Effector memory CD8-positive, alpha-beta T cell (primary cell): ENCODE data around the gene MYL10.
"Not testable (repeated sequence)": the region's sequence is repeated elsewhere in the genome, so short reads cannot be mapped to it uniquely, and the experiment has no call there.

Experiments used
- ATAC-seq: fragments of 150-1000 bp; cut with Tn5 transposase; replicated peaks from 2 replicates; pipeline ENCODE4 v1.10.0; 2021; ENCODE audit warnings: mild to moderate bottlenecking, moderate library complexity
- DNase-seq, 3 experiments: peaks; one replicate each; pipeline ENCODE4 v3.0.0; 2021
- H3K27ac Mint-ChIP-seq, 2 donors: one replicate each; pipeline ENCODE4 v1.8.0; 2022; ENCODE audit warnings: mild to moderate bottlenecking in 2 of 2, mixed read lengths in 2 of 2, moderate library complexity in 2 of 2
- H3K27me3 Mint-ChIP-seq, 2 donors: one replicate each; pipeline ENCODE4 v1.8.0; 2022; ENCODE audit warnings: mixed read lengths in 2 of 2
- H3K36me3 Mint-ChIP-seq: one replicate; pipeline ENCODE4 v1.8.0; 2022; ENCODE audit warnings: mild to moderate bottlenecking, moderate library complexity, mixed read lengths; ENCODE audit not compliant: insufficient read depth
- H3K4me1 Mint-ChIP-seq, 2 donors: one replicate each; pipeline ENCODE4 v1.8.0; 2022; ENCODE audit warnings: low read depth in 2 of 2, mixed read lengths in 2 of 2
- H3K4me3 Mint-ChIP-seq, 2 donors: one replicate each; pipeline ENCODE4 v1.8.0; 2022; ENCODE audit warnings: mild to moderate bottlenecking in 2 of 2, mixed read lengths in 2 of 2, moderate library complexity in 2 of 2
- H3K9me3 Mint-ChIP-seq, 2 donors: one replicate each; pipeline ENCODE4 v1.8.0; 2022; ENCODE audit warnings: mixed read lengths in 2 of 2

The MYL10 gene

GRCh38 chr7:101639127-101639526 is 10.0 kb upstream of the MYL10 start:
- not testable (repeated sequence) for ATAC-seq, H3K4me3 Mint-ChIP-seq, H3K9me3 Mint-ChIP-seq, H3K4me1 Mint-ChIP-seq, H3K27ac Mint-ChIP-seq, H3K36me3 Mint-ChIP-seq, DNase-seq
- H3K27me3 Mint-ChIP-seq = peaks cover 7 to 27% of the 10 kb centered on the region in 2 donors

GRCh38 chr7:101636822-101637623 is 7.9 kb upstream of the MYL10 start:
- H3K4me1 Mint-ChIP-seq = no peaks in the 10 kb centered on the region
- no peak for ATAC-seq
- peaks cover 14 to 30% of the 10 kb centered on the region in 2 donors for H3K27me3 Mint-ChIP-seq
- H3K27ac Mint-ChIP-seq = no peak overlapping the region
- no peaks in the 10 kb centered on the region for H3K9me3 Mint-ChIP-seq
- H3K4me3 Mint-ChIP-seq = no peak overlapping the region
- no peak for DNase-seq
- no peaks in the 10 kb centered on the region for H3K36me3 Mint-ChIP-seq

DNA sequence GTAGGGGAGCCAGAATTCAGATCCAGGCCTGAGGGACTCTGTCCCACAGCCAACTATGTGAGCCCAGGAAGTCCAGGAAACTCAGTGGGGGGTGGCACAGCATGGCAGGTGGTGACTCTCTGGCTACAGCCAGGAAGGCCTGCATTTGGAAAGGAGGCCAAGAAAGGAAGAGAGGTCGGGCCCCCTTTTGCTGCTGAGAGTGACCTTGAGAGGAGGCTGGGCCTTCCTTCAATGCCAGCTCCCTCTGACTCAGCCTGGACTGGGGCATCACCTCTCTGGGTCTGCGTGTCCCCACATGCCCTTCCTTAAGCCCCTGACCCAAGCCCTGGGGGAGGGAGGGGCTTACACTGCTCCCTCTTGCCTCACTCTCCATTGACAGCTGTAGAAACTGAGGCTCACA is 6.4 kb upstream of the MYL10 start:
- H3K27me3 Mint-ChIP-seq = peaks cover 24 to 45% of the 10 kb centered on the region in 2 donors
- ATAC-seq = no peak
- H3K4me1 Mint-ChIP-seq = no peaks in the 10 kb centered on the region
- no peak overlapping the region for H3K27ac Mint-ChIP-seq
- H3K36me3 Mint-ChIP-seq = no peaks in the 10 kb centered on the region
- no peak overlapping the region for H3K4me3 Mint-ChIP-seq
- DNase-seq = no peak
- no peaks in the 10 kb centered on the region for H3K9me3 Mint-ChIP-seq

GRCh38 chr7:101634196-101634717 is 5.2 kb upstream of the MYL10 start:
- no peak for DNase-seq
- no peak for ATAC-seq
- Mint-ChIP-seq H3K4me3 (no peak overlapping the region), H3K4me1 (no peaks in the 10 kb centered on the region), H3K36me3 (no peaks in the 10 kb centered on the region), H3K27me3 (peaks cover 24 to 47% of the 10 kb centered on the region in 2 donors), H3K9me3 (no peaks in the 10 kb centered on the region), H3K27ac (no peak overlapping the region)

DNA sequence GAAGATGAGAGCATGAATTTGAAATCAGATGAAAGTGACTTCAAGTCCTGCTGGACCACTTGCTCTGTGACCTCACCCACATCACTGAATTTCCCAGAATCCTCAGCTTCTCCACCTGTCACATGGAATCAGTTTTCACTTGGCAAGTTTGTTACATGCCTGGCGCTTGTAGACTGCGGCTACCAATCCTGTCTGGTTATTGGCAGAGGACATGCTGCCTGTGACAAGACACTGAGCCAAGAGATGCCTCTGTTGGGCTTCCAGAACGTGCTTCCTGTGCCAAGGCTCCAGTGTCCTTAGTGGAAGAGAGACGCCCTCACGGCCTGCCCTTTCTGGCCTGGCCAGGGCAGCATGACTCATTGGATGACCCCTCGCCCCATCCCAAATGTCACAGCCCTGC is 4.4 kb upstream of the MYL10 start:
- peaks cover 24 to 49% of the 10 kb centered on the region in 2 donors for H3K27me3 Mint-ChIP-seq
- ATAC-seq (no peak), DNase-seq (no peak)
- H3K4me1 Mint-ChIP-seq = no peaks in the 10 kb centered on the region
- H3K27ac Mint-ChIP-seq = no peak overlapping the region
- no peak overlapping the region for H3K4me3 Mint-ChIP-seq
- no peaks in the 10 kb centered on the region for H3K36me3 Mint-ChIP-seq
- no peaks in the 10 kb centered on the region for H3K9me3 Mint-ChIP-seq

DNA sequence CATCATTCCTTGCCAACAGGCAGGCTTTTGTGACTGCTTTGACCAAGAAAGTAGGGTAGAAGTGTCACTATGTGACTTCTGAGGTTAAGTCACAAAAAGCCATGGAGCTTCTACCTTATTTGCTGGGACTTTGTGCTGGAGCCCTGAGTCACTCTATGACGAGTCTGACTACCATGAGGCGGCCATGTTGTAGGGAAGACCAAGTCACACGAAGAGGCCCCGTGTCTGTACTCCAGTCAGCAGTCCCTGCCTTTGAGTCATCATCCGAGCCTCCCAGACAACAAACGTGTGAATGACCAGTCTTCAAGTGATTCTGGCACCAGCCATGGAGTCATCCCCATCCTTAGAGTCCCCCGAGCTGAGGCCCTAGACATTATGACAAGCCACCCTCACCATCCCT is 3.5 kb upstream of the MYL10 start:
- DNase-seq (no peak), ATAC-seq (no peak)
- no peak overlapping the region for H3K27ac Mint-ChIP-seq
- H3K9me3 Mint-ChIP-seq = no peaks in the 10 kb centered on the region
- peaks cover 24 to 48% of the 10 kb centered on the region in 2 donors for H3K27me3 Mint-ChIP-seq
- no peak overlapping the region for H3K4me3 Mint-ChIP-seq
- no peaks in the 10 kb centered on the region for H3K4me1 Mint-ChIP-seq
- no peaks in the 10 kb centered on the region for H3K36me3 Mint-ChIP-seq

DNA sequence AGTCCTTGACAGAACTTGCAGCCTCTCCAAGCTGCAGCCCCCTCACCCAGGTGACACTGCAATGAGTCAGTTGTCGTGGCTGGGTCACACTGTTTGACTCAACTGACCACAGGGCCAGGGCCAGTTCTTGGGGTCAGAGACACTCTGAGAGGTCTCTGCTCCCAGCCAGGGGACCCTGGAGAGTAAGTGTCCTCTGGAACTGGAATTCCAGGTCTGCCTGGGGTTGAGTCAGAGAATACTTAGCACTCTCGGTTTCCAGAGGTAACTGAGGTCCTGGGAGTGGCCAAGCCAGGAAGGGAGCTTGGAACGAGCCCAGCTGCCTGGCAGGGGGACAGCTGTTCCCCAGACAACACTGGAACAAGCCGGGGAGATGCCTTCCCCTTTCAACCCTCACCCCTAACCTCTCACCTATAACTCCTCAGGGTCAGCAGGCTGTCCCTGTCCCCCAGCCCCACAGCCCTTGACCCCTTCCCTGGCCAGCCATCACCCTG is 2.2 kb upstream of the MYL10 start:
- Mint-ChIP-seq H3K27me3 (peaks cover 25 to 49% of the 10 kb centered on the region in 2 donors), H3K4me3 (no peak overlapping the region), H3K27ac (no peak overlapping the region)

GRCh38 chr7:101630591-101630990 is 1.5 kb upstream of the MYL10 start:
- Mint-ChIP-seq H3K9me3 (no peaks in the 10 kb centered on the region), H3K4me3 (no peak overlapping the region), H3K27ac (no peak overlapping the region), H3K36me3 (no peaks in the 10 kb centered on the region), H3K27me3 (peaks cover 32 to 55% of the 10 kb centered on the region in 2 donors), H3K4me1 (no peaks in the 10 kb centered on the region)
- no peak for DNase-seq
- no peak for ATAC-seq

More for the DNA sequence above, 2.2 kb upstream of the MYL10 start:
- ATAC-seq = no peak
- no peaks in the 10 kb centered on the region for H3K9me3 Mint-ChIP-seq
- no peaks in the 10 kb centered on the region for H3K36me3 Mint-ChIP-seq
- DNase-seq = no peak
- no peaks in the 10 kb centered on the region for H3K4me1 Mint-ChIP-seq

DNA sequence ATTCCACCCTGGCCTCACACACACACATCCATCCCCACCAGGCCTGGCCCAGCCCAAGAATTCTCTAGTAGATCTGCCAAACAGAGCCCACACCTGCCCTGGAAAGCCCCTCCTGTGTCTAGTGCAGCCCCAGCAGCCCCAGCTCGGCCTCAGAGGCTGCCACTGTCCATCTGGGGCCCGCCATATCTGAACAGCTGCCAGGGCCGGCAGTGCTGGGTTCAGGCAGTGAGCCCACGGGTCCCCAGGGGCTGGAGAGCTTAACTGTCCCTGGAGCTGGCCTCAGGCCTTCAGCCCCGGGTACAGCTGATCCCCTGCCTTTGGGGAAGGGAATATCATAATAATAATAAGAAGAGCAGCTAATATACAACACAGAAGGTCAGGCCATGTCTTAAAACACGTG is 574 bp downstream of the MYL10 start:
- no peak overlapping the region for H3K27ac Mint-ChIP-seq
- H3K27me3 Mint-ChIP-seq = peaks cover 39 to 68% of the 10 kb centered on the region in 2 donors
- no peaks in the 10 kb centered on the region for H3K36me3 Mint-ChIP-seq
- H3K9me3 Mint-ChIP-seq = no peaks in the 10 kb centered on the region
- no peak overlapping the region for H3K4me3 Mint-ChIP-seq
- no peak for ATAC-seq
- no peaks in the 10 kb centered on the region for H3K4me1 Mint-ChIP-seq
- no peak for DNase-seq

DNA sequence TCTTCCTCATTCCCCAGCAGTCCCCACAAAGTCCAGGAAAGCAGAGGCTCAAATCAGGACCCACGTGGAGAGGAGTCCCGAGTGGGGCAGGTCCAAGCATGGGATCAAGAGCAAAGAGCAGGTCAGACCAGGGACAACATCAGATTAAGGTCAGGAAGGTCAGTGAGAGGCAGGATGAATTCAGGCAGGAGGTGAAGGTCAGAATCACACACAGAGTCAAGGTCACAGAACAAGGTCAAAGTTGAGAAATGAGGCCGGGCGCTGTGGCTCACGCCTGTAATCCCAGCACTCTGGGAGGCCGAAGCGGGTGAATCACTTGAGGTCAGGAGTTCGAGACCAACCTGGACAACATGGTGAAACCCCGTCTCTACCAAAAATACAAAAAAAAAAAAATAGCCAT is 2.3 kb downstream of the MYL10 start:
- Mint-ChIP-seq H3K27ac (no peak overlapping the region), H3K4me3 (no peak overlapping the region), H3K36me3 (no peaks in the 10 kb centered on the region), H3K27me3 (peaks cover 35 to 79% of the 10 kb centered on the region in 2 donors), H3K9me3 (no peaks in the 10 kb centered on the region), H3K4me1 (no peaks in the 10 kb centered on the region)
- DNase-seq (no peak), ATAC-seq (no peak)

DNA sequence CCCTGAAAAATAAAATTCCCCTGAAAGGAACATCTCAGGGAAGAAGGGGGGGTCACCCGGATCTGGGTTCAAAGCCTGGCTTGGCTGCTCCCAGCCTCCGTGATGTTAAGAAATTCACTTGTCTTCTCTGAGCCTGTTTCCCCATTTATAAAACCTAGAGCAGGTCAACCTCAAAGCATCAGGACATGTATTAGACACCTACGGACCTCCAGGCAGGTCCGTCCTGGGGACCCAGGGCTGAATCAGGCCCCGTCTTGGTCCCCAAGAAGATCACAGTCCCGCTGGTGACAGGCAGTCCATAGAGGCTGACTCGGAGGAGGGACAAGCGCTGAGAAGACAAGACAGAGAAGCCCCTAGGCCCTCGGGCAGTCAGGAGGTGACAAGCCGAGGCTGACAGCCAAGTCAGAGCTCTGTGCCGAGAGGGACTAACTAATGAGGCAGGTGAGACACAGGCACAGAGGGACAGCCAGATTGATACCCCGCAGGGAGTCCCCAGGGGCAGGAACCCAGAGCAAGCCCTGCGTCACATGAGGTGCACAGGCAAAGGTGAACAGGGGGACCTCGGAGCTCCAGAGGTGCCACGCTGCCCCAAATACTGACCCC is 2.9 kb downstream of the MYL10 start:
- H3K4me3 Mint-ChIP-seq = no peak overlapping the region
- no peak overlapping the region for H3K27ac Mint-ChIP-seq
- ATAC-seq = no peak
- H3K36me3 Mint-ChIP-seq = no peaks in the 10 kb centered on the region
- no peak for DNase-seq
- H3K9me3 Mint-ChIP-seq = no peaks in the 10 kb centered on the region
- no peaks in the 10 kb centered on the region for H3K4me1 Mint-ChIP-seq
- H3K27me3 Mint-ChIP-seq = peaks cover 32 to 75% of the 10 kb centered on the region in 2 donors

DNA sequence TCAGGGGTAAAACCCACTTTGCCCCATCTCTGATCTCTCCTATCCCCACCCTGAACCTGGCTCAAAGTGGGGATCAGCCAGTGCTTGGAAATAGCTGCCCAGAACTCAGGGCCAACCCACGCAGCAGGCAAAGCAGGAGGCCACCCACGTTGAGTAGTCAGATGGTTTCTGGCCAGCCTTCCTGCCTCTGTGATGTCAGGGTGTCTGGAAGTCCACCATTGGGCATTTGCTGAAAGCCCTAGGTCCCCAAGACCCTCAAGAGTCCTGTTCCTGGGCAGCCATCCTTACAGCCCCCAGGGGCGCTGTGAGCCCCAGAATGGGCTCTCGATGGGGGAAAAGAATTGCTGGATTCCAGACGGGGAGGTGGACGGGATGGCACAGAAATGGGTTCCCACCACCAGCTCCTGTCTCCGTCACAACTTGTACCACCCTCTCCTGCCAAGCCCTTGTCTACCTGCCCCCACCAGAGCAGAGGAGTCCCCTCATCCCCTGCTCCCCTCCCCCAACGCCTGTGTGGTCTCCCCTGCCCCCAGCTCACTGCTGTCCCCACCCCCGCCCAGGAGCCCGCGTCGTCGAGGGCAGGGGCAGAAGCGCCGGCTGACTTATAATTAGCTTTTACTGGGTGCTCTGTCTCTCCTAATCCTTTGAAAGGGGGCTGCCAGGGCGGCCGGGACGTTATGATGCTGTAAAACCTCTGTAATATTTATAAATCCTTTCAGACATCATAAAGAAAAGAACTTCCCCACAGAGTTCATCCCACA is 3.9 kb downstream of the MYL10 start:
- ATAC-seq (no peak), DNase-seq (no peak)
- Mint-ChIP-seq H3K4me1 (no peaks in the 10 kb centered on the region), H3K36me3 (no peaks in the 10 kb centered on the region), H3K27ac (no peak overlapping the region), H3K4me3 (no peak overlapping the region), H3K9me3 (no peaks in the 10 kb centered on the region), H3K27me3 (peaks cover 27 to 66% of the 10 kb centered on the region in 2 donors)

DNA sequence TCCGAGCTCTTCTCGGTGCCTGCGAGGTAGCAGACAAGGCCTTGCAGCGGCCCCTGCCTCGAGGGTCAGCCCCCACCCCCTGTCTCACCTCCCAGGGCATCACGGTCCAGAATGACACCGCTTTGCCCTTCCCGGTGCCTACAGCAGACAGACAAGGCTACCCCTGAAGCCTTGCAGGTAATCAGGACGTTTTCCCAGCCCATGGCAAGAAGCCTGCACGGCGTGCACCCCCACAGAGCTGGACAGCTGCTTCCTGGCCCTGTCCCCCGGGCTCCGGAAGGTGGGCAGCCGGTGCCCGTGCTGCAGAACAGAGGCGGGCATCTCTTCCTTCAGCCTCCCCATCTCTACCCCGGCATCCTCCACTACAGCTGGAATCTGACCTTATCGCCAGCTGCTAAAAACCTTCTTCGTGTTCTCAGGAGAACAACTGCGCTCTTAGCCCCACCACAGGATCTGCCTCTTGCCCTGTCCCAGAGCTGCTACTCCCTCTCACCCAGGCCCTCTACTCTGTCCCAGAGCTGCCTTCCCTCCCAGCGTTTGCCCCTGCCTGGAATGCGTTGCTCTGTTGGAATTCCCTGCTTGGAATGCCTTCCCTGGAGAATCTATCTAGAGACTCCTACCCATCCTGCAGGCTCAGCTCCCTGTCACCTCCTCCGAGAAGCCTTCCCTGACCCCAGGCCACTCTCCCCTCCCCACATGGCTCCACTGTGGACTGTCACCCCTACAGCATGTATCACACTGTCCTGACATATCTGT is 4.7 kb downstream of the MYL10 start:
- no peaks in the 10 kb centered on the region for H3K9me3 Mint-ChIP-seq
- peaks cover 27 to 66% of the 10 kb centered on the region in 2 donors for H3K27me3 Mint-ChIP-seq
- H3K4me1 Mint-ChIP-seq = no peaks in the 10 kb centered on the region
- H3K4me3 Mint-ChIP-seq = no peak overlapping the region
- no peak overlapping the region for H3K27ac Mint-ChIP-seq
- H3K36me3 Mint-ChIP-seq = peaks cover 3% of the 10 kb centered on the region
- no peak for ATAC-seq
- no peak for DNase-seq
